Lower lobe of right lung (tissue), 2 donors: ENCODE results near the gene ATP4A. TPM values are rescaled to one million over a fixed set of nuclear protein-coding genes. Genes with fewer than 3 reads are reported as not detected.
A peak's percentile ranks its signal among the peaks of the same experiment; 100 is the strongest.

Experiments
- ATAC-seq, 2 donors: fragments of 200-7000 bp; cut with Tn5 transposase; one replicate each; pipeline ENCODE4 v1.9.1; 2020 to 2022; ENCODE audit warnings: mild to moderate bottlenecking in 2 of 2, moderate library complexity in 2 of 2
- DNase-seq: peaks from one replicate; pipeline ENCODE4 v3.0.0-alpha.2; 2020
- H3K27ac ChIP-seq: fragments of 200-600 bp; one replicate; pipeline ENCODE4 v1.8.0; 2022
- H3K27me3 ChIP-seq: fragments of 200-600 bp; one replicate; pipeline ENCODE4 v1.8.0; 2022; ENCODE audit warnings: low read depth
- H3K36me3 ChIP-seq: fragments of 200-600 bp; one replicate; pipeline ENCODE4 v1.8.0; 2022; ENCODE audit warnings: mild to moderate bottlenecking
- H3K4me1 ChIP-seq: fragments of 200-600 bp; one replicate; pipeline ENCODE4 v1.8.0; 2022
- H3K4me3 ChIP-seq: fragments of 200-600 bp; one replicate; pipeline ENCODE4 v1.8.0; 2022; ENCODE audit warnings: mild to moderate bottlenecking
- H3K9me3 ChIP-seq: fragments of 200-600 bp; one replicate; pipeline ENCODE4 v1.8.0; 2022
- CTCF ChIP-seq: fragments of 200-600 bp; IDR thresholded peaks from one replicate; pipeline ENCODE4 v1.8.0; 2022; ENCODE audit warnings: antibody characterized with exemption, mild to moderate bottlenecking
- intact Hi-C: fragments of 100-400 bp; cut with DNase I; formaldehyde crosslinking; loops from one replicate; pipeline ENCODE4 v1.11.0; 2022
- total RNA-seq: library from RNA; stranded (reverse); fragmentation: NEBNext Ultra II Directional; extraction: Animal tissue kit (Norgen Biotek cat#: 25700); gene quantifications from one replicate; pipeline ENCODE4 v1.2.1, GENCODE V29; 2021
- donor health status: DM: no; HTN: yes; CAD: no; lungs with severe emphysema.

The ATP4A gene
- total RNA-seq, 1 donor from 2014 or later: not detected

GRCh38 chr19:35592226-35592625 is 28.8 kb upstream of the ATP4A start:
- ATAC-seq (peak; percentile 15 to 40), DNase-seq (no peak)
- no peak overlapping the region for H3K27ac ChIP-seq
- H3K4me1 ChIP-seq: no peaks in the 10 kb centered on the region
- no peaks in the 10 kb centered on the region for H3K36me3 ChIP-seq
- no peak overlapping the region for H3K4me3 ChIP-seq
- H3K27me3 ChIP-seq: peaks cover 12% of the 10 kb centered on the region
- peak; percentile 45 for TF ChIP-seq CTCF
- H3K9me3 ChIP-seq: no peaks in the 10 kb centered on the region
- intact Hi-C loops: no loop called here

DNA sequence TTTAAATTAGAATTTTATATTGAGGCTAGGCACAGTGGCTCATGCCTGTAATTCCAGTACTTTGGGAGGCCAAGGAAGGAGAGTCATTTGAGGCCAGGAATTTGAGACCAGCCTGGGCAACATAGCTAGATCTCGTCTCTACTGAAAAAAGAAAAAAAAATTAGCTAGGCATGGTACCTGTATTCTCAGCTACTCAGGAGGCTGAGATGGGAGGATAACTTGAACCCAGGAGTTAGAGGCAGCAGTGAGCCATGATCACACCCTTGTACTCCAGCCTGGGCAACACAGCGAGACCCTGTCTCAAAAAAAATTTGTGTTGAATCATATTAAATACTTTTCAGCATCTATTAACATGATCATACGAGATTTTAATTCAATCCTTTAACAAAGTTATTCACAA is 27.4 kb upstream of the ATP4A start:
- no peak for TF ChIP-seq CTCF
- DNase-seq: no peak
- Histone ChIP-seq H3K36me3 (no peaks in the 10 kb centered on the region), H3K27ac (no peak overlapping the region), H3K4me3 (no peak overlapping the region), H3K4me1 (no peaks in the 10 kb centered on the region), H3K9me3 (no peaks in the 10 kb centered on the region), H3K27me3 (peaks cover 12% of the 10 kb centered on the region)
- ATAC-seq: no peak
- intact Hi-C loops: no loop called here

DNA sequence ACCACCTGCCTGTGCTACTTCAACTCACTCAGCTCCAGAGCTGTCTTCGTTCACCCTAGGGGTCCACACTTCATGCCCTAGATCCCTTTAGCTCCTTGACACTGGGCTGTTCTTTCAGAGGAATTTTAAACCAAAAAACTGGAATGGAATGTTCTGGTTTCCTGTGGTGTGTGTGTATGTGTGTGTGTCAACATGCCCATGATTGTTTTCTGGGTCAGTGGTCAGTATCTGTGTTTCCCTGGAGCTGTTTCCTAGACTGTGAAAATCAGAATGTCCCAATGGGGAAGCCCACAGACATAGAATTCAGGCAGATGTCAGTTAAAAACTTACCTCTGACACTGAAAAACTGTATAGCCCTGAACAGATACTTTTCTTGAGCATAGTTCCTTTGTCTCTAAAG is 23.9 kb upstream of the ATP4A start:
- H3K36me3 ChIP-seq: no peaks in the 10 kb centered on the region
- H3K27ac ChIP-seq: no peak overlapping the region
- ATAC-seq (no peak), DNase-seq (no peak)
- TF ChIP-seq CTCF: no peak
- H3K27me3 ChIP-seq: peaks cover 6% of the 10 kb centered on the region
- H3K4me1 ChIP-seq: no peaks in the 10 kb centered on the region
- H3K4me3 ChIP-seq: no peak overlapping the region
- intact Hi-C loops: no loop called here
- H3K9me3 ChIP-seq: no peaks in the 10 kb centered on the region

- Histone ChIP-seq H3K27me3 (peaks cover 6% of the 10 kb centered on the region), H3K36me3 (no peaks in the 10 kb centered on the region), H3K9me3 (no peaks in the 10 kb centered on the region), H3K4me1 (no peaks in the 10 kb centered on the region), H3K4me3 (no peak within 1 kb of the TSS), H3K27ac (no peak within 1 kb of the TSS)
- peak in 1 of 2 donors; percentile 21 for ATAC-seq
- no peak for TF ChIP-seq CTCF
- intact Hi-C loops: no loop called here
- no peak for DNase-seq
Measured at GRCh38 chr19:35585848-35586247, 22.4 kb upstream of the ATP4A start, which contains the start of gene PMIS2. Gene PMIS2, plus strand, starts transcription at chr19:35586173. Its CDS starts 87 bp downstream, at chr19:35586260.

DNA sequence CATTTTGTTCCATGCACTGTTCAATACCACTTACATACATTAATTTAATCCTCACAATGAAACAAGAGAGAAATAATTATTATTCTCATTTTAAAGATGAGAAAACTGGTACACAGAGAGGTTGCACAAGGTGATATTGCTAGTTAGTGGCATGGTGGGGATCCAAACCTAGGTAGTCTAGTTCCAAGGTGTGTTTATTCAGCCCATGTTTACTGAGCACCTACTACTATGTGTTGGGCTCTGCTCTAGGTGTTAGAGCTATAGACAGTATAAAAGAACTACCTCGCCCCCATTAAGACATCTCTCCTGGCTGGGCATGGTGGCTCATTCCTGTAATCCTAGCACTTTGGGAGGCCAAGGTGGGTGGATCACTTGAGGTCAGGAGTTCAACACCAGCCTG is 19.3 kb upstream of the ATP4A start:
- H3K27me3 ChIP-seq: peaks cover 22% of the 10 kb centered on the region
- TF ChIP-seq CTCF: no peak
- intact Hi-C loops: no loop called here

GRCh38 chr19:35578707-35579106 is 15.2 kb upstream of the ATP4A start:
- Histone ChIP-seq H3K9me3 (peaks cover 17% of the 10 kb centered on the region), H3K27me3 (peaks cover 15% of the 10 kb centered on the region), H3K27ac (no peak overlapping the region), H3K4me3 (no peak overlapping the region), H3K36me3 (no peaks in the 10 kb centered on the region), H3K4me1 (no peaks in the 10 kb centered on the region)
- TF ChIP-seq CTCF: no peak
- intact Hi-C loops: no loop called here
- no peak for DNase-seq
- ATAC-seq: no peak

More for the DNA sequence above, 19.3 kb upstream of the ATP4A start:
- DNase-seq: no peak
- Histone ChIP-seq H3K4me3 (no peak overlapping the region), H3K27ac (no peak overlapping the region), H3K9me3 (no peaks in the 10 kb centered on the region), H3K36me3 (no peaks in the 10 kb centered on the region), H3K4me1 (no peaks in the 10 kb centered on the region)
- ATAC-seq: no peak
